Measurements from ENCODE around the gene RCAN2.
"Not testable (repeated sequence)": the region's sequence is repeated elsewhere in the genome, so short reads cannot be mapped to it uniquely, and the experiment has no call there.

The RCAN2 gene

DNA sequence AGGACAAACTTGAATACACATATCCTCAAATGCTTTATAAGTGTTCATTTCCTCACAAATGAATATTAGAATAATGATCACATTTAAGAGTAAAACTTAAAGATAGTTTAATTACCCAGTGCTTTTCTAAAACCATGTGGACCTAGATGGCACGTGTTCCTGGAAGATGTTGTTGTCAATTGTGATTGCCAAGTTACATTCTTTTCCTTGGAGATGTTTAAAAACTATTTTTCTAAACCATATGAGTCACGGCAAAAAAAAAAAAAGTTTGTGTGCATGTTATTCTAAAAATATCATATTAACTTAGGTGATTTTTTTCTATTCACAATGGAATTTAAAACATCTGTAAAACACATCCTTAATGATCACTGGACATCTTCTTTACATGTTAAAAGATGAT, 51.1 kb downstream of the RCAN2 start:
- DNase-seq = peak; percentile 68

DNA sequence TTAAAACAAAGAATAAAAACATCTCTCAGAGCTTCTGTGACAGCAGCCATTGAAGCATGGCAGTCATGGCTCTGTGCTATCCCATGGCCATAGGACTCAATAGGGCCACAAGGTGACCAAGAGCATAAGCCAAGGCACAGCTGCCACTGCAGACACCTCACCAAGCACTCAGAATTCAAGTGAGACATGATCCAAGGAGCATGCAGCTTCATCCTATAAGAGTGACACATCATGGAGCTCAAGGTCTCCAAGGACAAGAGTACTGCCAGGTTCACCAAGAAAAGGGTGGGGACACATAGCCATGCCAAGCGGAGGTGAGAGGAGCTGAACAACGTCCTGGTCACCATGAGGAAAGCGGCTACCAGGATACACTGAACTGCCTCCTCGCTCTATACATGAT, 53.0 kb downstream of the RCAN2 start:
- DNase-seq = no peak

DNA sequence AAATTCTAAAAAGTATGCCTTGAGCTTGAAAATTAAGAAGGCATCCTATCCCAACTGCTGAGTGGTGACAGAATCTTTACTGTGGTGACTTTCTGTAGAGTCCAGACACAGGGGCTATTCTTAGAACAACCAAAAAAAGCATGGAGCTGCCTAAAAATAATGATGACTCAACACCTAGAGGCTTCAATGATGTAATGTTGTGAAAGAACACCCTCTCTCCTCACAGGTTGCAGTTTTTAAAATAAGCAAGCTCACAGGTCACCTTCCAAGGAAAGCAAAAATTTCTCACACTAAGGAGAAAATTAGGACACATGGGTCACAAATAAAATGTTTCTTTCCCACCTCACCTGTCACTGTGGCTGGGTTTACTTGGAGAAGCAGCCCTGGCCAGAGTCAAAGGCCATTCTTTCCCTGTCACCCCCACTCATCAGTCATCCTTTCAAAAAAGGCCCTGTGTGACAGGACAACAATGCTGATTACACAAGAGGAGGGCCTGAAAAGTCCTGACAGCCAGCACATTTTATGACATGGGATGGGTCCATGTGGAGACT, 53.5 kb downstream of the RCAN2 start:
- DNase-seq = peak; percentile 70

DNA sequence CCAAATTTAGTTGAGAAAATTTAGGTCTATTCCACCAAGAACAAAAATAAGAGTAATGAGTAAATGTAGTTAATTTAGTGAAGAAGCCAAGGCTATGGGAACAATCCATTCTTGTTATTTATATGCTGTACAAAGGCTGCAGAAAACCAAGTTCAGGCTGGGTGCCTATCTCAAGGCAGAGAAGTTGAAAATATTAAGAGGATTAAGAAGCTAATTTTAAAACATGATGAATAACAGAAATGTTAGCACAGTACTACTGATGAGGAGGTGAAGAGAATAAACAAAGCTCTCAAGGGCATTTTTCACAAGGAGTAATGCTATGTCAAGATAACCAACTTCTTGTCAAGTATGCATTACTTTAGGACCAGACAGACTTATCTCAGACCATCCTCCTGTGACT, 68.6 kb downstream of the RCAN2 start:
- no peak for DNase-seq

DNA sequence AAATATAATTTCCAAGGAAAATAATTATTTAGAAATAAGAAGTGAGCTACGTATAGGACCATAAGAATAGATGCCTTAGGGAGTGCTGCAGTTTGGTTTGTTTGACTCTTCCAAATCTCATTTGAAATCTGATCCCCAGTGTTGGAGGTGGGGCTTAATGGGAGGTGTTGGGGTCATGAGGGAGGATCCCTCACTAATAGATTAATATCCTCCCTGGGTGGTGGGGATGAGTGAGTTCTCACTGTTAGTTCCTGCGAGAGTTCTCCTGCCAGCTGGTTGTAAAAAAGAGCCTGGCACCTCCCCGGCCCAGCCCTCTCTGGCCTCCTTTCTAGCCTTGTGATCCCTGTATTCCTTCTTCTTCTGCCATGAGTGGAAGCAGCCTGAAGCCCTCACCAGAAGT, 69.3 kb downstream of the RCAN2 start:
- DNase-seq = no peak

DNA sequence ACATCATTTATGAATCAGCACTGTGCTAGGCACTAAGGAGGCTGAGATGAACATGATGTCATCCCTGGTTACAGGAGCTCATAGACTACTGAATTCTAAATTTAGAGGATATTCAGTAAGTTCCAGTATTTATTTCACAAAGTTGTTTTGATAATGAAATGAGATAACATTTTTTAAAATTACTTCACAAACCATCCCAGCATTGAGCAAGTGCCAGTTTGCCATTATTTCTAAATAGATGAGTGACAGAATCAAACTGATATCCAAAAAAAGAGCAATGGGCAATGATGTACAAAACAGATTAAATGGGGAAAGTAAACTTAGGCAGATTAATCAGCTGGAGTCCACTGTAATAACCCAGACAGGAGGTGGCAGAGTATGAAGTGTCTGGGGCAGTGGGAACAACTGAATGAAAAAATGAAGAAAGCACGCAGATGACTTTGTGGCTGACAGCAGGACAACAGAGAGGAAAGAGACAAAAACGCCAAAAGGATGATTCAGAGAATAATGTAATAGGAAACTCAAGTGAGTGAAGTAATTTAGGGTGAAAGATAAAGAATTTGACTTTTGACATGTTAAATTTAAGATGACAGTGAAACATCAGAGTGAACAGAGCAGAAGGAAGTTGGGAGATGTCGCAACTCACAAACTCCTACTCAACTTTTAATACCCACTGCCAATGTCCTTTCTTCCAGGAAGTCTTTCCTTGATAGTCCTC, 70.2 kb downstream of the RCAN2 start:
- peak; percentile 30 for DNase-seq

DNA sequence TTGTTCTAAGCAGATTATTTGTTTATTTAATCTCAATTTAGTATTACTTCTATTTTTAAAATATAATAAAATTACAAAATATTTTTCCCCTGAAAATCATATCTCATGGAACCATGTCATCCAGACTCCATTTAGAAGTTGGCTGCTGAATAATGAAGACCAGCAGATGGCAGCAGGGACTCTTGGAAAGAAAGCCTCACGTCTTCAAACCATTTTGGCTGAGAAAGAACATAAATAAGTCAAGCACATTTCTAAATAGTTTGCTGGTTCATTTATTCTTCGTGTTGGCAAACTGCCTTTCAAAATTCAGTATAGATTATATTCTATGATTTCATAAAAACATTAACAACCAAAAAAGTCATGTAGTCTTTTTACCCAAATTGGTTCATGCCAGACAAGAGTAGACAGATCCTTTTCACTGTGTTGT, 71.7 kb downstream of the RCAN2 start:
- DNase-seq = peak; percentile 63

DNA sequence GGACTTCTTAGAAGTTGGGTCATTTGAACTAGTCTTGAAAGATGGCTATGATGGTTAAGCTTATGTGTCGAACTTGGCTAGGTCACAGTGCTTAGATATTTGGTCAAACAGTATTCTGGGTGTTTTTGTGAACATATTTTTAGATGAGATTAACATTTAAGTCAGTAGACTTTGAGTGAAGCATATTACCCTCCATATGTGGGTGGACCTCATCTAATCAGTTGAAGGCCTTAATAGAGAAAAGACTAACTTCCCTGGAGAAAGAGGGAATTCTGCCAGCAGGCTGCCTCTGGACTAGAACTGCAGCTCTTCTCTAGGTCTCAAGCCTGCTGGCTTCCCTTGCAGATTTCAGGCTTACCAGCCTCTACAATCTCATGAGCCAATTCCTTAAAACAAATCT, 76.9 kb downstream of the RCAN2 start:
- DNase-seq = no peak

DNA sequence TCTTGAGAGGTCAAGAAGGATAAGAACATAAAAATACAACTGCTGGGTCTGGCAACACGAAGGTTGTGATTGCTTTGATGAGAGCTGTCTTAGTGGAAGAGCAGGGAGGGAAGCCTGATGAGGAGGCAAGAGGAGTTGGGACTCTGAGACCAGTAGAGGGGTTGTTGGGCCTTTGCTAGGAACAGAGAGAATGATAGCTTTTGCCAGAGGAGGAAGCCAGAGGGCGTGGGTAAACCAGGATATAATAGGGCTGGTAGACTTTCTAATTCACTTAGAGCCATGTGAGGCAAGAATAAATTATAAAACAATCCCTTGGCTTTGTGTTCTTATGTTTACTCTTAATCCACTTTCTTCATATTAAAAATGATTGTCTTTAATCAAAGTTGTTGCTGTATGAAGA, 78.6 kb downstream of the RCAN2 start:
- DNase-seq = no peak

DNA sequence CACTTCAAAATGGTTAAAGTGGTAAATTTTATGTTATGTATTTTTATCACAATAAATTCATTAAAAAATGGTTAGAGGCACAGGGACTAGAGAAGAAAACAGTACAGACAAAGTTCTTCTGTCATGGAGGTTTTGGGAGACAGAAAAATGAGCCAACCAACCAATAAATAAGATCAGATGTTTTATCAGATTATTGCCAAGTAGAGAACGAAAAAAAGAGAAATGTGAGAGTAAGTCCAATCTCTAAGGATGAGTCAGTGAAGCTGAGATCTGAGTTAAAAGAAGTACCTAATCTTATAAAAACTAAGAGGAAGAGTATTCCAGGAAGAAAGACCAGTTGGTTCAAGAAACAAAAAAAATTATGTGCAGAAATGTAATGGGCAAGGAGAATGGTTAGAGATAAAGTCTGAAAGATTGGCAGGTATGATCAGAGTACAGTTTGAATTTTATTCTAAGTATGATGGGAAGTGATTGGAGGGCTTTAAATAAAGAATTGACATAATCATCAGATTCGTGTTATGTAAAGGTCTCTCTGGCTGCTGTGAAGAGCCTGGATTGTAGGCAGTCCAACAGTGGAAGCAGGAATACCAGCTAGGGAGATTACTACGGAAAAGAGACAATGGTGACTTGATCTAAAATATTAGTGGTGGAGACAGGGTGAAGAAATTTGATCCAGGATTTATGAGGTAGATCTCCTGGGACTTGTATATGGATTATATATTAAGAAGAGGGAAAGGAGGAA, 79.6 kb downstream of the RCAN2 start:
- no peak for DNase-seq

DNA sequence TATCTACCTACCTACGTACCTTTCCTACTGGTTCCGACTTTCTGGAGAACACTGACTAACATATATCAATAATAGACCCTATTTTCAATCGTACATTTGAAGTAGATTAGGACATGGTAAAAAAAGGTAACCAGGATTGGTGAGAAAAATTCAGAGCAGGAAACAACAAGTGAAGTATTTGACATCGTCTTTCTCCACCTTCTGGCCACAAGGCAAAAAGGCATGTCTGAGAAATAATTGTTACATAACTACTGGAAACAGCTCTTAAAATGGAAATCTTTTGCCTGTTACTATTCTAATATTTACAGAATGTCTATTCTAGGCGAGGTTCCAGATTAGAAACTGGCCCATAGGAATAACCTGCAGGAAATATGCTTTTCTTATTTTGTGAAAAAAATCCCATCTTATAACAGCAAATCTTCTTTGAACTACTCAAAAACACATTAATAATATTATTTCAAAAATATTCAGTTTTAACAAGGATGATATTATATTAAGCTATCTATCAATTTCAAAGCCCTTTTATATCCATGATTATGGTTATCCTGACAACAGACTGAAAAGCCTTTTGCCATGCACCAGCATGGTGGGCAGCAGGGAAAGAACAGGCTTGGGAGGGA, 80.8 kb downstream of the RCAN2 start:
- DNase-seq = peak; percentile 38

DNA sequence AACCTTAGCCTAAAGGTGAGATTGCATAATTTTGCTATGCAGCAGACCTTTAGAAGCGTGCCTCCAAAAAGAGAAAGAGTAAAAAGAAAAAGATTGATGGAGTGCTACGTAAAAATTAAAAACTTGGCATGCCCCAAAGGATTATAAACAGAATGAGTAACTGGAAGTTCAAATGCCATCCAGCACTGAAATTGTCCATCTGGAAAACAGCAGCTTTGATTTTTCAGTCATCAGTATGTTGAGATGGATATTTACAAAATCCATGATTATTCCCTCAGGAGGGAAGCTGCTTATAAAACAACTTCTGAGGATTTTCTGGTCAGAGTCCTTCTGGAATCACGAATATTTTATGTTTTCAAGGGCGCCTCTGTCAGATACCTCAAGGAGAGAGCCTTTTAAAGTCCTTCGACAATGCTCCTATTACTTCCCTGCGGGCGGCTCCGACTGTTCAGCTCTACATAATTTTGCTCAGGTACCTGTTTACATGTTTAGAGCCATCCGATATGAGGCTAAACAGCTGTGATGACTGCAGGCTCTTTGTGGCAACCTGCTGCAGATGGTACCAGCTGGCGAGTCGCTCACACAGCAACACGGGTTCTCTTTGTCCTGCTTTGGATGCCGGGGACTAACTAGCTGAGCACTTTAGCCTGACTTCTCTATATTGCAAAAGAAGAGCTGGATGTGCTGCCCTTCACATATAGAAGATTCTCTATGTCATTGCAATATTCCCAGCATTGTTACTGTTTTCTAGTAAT, 83.3 kb downstream of the RCAN2 start:
- DNase-seq = no peak

DNA sequence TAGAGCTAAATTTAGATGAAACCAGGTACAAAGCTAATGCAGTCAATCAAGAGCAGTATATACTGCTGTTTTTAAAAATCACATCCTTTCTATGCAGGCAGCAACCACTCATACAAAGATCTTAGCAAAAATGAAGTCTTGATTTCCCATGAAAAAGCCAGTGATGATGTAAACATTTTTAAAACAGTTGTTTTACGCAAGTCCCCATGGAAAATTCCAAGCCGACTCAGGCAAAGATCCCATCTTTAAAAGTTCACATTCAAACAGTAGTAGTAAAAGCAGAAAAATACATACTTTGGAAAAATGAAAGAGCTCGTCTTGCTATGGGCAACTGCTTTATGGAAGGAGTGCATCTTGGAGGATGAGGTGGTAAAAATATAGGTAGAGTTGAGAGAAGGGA, 84.0 kb downstream of the RCAN2 start:
- DNase-seq = no peak

DNA sequence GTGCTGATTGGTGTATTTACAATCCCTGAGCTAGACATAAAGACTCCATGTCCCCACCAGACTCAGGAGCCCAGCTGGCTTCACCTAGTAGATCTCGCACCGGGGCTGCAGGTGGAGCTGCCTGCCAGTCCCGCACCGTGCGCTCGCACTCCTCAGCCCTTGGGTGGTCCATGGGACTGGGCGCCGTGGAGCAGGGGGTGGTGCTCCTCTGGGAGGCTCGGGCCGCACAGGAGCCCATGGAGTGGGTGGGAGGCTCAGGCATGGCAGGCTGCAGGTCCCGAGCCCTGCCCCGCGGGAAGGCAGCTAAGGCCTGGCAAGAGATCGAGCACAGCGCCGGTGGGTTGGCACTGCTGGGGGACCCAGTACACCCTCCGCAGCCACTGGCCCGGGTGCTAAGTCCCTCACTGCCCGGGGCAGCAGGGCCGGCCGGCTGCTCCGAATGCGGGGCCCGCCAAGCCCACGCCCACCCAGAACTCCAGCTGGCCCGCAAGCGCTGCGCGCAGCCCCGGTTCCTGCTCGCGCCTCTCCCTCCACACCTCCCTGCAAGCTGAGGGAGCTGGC, 85.5 kb downstream of the RCAN2 start:
- not testable (repeated sequence) for DNase-seq

DNA sequence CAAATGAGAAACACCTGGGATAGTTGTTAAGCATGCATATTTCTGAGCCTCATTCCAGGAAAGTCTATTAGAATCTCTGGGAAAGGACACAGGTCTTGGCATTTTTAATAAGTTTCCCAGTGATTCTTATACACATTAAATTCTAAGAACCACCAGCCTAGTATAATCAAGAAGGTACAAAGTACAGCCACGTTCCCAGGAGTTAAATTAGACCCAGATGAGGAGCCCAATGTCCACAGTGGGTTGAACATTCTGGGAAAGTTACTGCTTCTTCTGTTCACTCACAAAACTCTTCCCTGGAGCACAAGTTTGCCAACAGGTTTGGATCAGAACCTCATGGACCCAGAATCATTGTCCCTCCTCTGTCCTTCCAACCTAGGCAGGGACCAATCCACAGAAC, 90.4 kb downstream of the RCAN2 start:
- DNase-seq = no peak

DNA sequence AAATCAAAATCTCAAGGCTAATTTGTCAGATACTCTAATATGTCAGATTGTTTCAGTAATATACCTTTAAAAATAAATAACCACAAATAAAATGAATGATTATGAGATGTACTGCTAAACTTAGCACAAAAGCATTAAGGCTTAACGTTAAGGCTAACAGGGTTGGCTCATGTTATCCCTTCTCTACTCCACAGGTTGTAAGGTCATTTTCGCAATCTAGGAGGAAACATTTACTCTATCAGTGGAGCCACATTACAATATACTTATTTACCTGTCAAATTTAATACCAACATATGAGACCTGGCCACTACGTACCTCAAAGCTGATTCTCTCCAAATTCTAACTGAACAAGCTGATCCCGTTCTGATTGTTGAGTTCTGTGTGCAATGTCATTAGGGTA, 95.7 kb downstream of the RCAN2 start:
- DNase-seq = no peak

DNA sequence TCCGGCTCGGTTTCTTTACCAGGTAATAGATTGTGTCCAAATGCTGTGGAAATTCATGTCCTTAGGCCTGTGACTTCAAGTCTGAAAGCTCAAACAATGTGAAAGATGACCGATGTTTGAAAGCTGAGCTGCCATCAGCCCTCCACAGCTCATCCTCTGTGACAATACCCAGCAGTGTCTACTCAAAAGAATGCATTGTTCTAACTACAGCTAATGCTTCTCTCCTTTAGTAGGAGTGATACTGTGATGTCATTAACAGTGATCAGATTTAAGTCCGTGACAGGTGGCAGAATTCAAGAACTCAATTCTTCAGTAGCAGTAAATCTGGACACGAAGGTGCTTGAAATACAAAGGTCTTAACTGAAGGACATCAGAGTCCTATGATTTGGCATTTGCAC, 97.3 kb downstream of the RCAN2 start:
- DNase-seq = no peak

DNA sequence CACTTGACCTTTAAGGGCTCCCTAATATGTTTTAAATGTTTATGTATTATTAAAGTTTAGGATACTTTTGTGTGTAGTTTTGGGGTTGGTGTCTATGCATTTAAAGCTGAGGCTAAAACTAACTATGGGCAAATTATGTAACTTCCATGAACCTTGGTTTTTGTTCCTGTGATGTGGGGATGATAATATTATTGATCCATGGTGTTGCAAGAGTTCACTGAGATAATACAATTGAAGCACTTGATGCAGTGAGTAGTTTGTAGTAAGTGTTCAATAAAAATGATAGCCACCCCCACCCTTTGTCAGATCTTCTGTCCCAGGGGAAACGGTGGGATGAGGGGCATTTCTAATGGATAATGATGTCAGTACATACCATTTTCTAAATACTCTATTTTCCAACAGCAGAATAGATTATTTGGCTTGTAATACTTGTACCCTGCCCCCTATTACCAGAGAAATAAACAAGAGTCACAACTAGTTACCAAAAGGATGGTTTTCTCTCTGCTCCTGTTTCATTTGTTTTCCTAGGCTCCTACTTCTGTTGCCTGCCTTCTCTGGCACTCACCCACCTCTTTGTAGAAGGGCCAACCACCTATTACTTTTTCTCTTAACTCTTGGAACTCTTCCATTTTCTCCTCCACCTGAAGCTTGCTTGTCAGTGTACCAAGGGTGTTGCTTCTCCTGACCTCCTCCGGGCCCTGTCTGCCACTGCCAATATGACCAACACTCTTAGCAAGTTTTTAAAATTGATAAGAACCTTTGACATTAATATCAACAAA, 97.9 kb downstream of the RCAN2 start:
- DNase-seq = no peak

DNA sequence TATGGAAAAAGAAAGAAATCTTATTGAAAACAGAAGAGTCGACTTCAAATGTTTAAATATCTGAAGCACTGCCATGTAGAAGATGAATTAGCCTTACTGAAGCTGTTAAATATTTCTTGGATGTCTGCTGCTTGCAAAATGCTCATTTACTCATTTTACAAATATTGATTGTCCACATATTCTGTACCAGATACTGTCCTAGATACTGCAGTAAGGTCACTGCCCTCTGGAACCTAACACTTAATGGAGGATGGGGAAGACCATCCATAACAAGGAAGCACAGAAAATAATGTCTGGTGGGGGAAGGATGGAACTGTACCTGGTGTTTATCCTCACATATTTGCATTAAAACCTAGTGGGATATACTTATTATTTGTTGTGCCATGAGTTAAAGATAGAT, 99.0 kb downstream of the RCAN2 start:
- no peak for DNase-seq

DNA sequence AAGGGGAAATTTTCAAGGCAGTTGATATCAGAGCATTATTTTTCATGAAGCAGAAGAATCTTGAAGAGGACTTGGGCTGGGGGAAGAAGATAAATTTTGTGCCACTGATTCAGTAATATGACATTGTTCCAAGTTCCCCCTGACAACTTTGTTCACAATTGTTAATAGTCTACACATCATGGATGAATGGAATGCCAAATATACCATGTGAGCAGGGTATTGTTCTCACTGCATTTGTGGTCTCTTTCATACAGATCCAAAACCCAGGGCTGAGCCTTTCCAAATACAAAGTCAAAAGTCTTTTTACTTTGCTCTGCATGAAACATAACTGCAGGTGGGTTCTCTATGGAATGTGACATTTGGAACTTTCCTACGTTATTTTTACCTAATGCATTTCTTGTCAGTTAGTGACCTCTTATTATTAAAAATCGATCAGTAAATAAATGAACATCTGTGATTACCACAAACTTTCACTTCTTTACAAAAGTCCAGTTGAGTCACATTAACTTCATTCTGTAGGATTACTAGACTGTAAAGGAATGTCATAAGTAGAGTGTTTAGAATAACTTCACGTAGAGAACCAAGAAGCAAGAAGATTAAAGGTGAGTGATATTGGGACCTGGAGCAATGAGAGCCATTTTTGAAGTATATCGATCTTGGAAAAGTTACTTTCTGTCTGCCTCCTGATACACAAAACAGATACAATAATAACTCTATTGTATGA, 100.9 kb downstream of the RCAN2 start:
- DNase-seq = no peak

DNA sequence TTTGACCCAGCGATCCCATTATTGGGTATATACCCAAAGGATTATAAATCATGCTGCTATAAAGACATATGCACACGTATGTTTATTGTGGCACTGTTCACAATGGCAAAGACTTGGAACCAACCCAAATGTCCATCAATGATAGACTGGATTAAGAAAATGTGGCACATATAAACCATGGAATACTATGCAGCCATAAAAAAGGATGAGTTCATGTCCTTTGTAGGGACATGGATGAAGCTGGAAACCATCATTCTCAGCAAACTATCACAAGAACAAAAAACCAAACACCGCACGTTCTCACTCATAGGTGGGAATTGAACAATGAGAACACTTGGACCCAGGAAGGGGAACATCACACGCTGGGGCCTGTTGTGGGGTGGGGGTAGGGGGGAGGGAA, 103.5 kb downstream of the RCAN2 start:
- DNase-seq = not testable (repeated sequence)

Measured in fibroblast of skin of right biceps (primary cell).